Spleen (tissue), 11 donors: ENCODE measurements around the gene NLGN1. TPM values are rescaled to one million over a fixed set of nuclear protein-coding genes. Genes with fewer than 3 reads are reported as not detected.

Experiments used
- DNase-seq: peaks from one replicate; pipeline ENCODE4 v3.0.0-alpha.2; 2020
- H3K27ac ChIP-seq, 8 donors: fragments of 200-600 bp; sonication (generic) in 7 of 8; 1 replicate in 4 of 8; 2 replicates in 4 of 8; pipeline versions ENCODE4 v1.5.0 to v1.8.0; 2016 to 2021; ENCODE audit warnings: inconsistent platforms in 4 of 8, mild to moderate bottlenecking in 4 of 8, moderate library complexity in 1 of 8
- H3K27me3 ChIP-seq, 7 donors: fragments of 200-600 bp; sonication (generic) in 6 of 7; replicated peaks in 1 of 7; 1 replicate in 4 of 7; 2 replicates in 3 of 7; pipeline versions ENCODE4 v1.5.0 to v1.8.0; 2016 to 2021; ENCODE audit warnings: inconsistent platforms in 3 of 7, mild to moderate bottlenecking in 1 of 7
- H3K36me3 ChIP-seq, 6 donors: fragments of 200-600 bp; sonication (generic) in 5 of 6; 1 replicate in 4 of 6; 2 replicates in 2 of 6; pipeline versions ENCODE4 v1.5.0 to v1.8.0; 2016 to 2021; ENCODE audit warnings: inconsistent platforms in 2 of 6
- H3K4me1 ChIP-seq, 6 donors: fragments of 200-600 bp; sonication (generic) in 5 of 6; 1 replicate in 3 of 6; 2 replicates in 3 of 6; pipeline versions ENCODE4 v1.5.0 to v1.8.0; 2016 to 2021; ENCODE audit warnings: inconsistent platforms in 3 of 6
- H3K4me3 ChIP-seq, 8 donors: fragments of 200-600 bp; sonication (generic) in 7 of 8; 1 replicate in 4 of 8; 2 replicates in 4 of 8; pipeline versions ENCODE4 v1.5.0 to v1.8.0; 2016 to 2021; ENCODE audit warnings: inconsistent platforms in 4 of 8, mild to moderate bottlenecking in 4 of 8, moderate library complexity in 2 of 8
- H3K9me3 ChIP-seq, 8 donors: fragments of 200-600 bp; sonication (generic) in 7 of 8; 1 replicate in 4 of 8; 2 replicates in 4 of 8; pipeline versions ENCODE4 v1.5.0 to v1.8.0; 2016 to 2021; ENCODE audit warnings: inconsistent platforms in 4 of 8
- POLR2A ChIP-seq, 3 donors: fragments of 450-650 bp; IDR thresholded peaks; one replicate each; pipeline ENCODE4 v1.5.1; 2017; ENCODE audit warnings: antibody characterized with exemption in 3 of 3, mild to moderate bottlenecking in 1 of 3
- POLR2AphosphoS5 ChIP-seq, 3 donors: sonication (generic); formaldehyde crosslinking; IDR thresholded peaks; one replicate each; pipeline ENCODE4 v1.5.1; 2017; ENCODE audit warnings: antibody characterized with exemption in 3 of 3
- WGBS, 5 donors: extraction: QIAGEN DNeasy Blood & Tissue Kit in 3 of 5; methylation state at CpG; one replicate each; pipeline versions ENCODE4 v1.1.5 to v1.1.7; 2013 to 2018; 5-methylcytosine and 5-hydroxymethylcytosine counted together
- intact Hi-C: fragments of 100-400 bp; cut with DNase I; formaldehyde crosslinking; loops from one replicate; pipeline ENCODE4 v1.15.0; 2023; ENCODE audit warnings: low total_unique reads
- polyA plus RNA-seq, 3 donors: library from polyadenylated mRNA; stranded (reverse); fragments of 200-250 nt; gene quantifications; one replicate each; pipeline ENCODE4 v1.2.1, GENCODE V29; 2013
- total RNA-seq, 7 donors: library from RNA; depleted of rRNA in 3 of 7; stranded (reverse); fragments of >200 nt in 3 of 7; fragmentation: NEBNext Ultra II Directional in 4 of 7; extraction: Animal tissue kit (Norgen Biotek cat#: 25700) in 4 of 7; gene quantifications; one replicate each; pipeline versions ENCODE4 v1.1.0 to v1.2.1, GENCODE V29; 2016 to 2021
- TF ChIP-seq, protein P1 (sequence below), 11 experiments: fragments of 200-600 bp in 7 of 11; fragments of 450-650 bp in 4 of 11; sonication (generic) in 4 of 11; IDR thresholded peaks in 8 of 11; conservative IDR thresholded peaks in 3 of 11; 1 replicate in 7 of 11; 2 replicates in 4 of 11; pipeline versions ENCODE4 v1.4.0 to v1.8.0; 2016 to 2021; ENCODE audit warnings: antibody characterized with exemption in 11 of 11, inconsistent platforms in 4 of 11, mild to moderate bottlenecking in 1 of 11
- donor health status: healthy with polysubstance abuse.
- donor health status: DM: no; HTN: no; CAD: no; lungs with moderate emphysema.
- donor health status: DM: no; HTN: no; CAD: no.
- donor health status: Bipolar disorder and iron deficiency.
- donor health status: healthy.
- donor health status: DM: no; HTN: no; CAD: no.
- donor health status: DM: yes; HTN: yes; CAD: no.

NLGN1 gene
- total and polyA plus RNA-seq, 10 donors: 0.03 to 0.13 (median 0.03) TPM; not detected in 7

DNA sequence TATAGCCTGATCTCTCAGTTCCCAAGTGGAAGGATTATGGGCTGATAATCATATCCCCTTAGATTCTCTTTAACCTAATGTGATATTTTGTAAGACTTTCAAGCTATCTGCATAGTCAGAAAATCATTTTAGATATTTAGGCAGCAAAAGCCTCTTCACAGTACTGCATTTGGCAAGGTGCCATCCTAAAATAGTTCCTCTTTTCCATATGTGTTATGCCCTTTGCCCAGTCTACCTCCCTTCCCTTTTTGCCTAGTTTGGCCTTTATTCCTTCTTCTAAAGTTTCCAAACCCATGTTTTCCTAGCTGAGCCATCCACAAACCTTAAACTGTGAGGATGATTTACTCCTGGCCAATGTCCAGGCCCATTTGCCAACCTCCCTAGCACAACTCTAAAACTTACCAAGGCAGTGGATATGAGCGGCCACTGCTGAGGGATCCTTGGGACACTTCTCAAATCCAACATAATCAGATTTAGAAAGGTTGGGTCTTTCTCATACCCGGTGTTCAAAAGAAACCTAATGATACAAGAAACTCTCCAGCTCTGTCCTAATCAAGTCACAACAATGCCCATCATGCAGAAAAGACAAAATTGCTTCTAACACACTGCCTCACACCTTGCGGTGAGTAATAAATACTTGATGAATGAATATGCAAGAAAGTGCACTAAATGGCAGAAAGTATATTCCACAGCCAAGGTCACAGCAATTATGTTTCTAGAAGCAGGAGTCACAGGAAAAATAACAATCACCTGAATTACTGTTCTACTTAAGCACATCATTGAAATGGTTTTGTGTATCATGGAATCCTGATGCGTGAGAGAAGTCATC is 493.9 kb downstream of the NLGN1 start:
- no peak overlapping the region for H3K27ac ChIP-seq
- intact Hi-C loops: no loop called here
- H3K27me3 ChIP-seq: no peaks in the 10 kb centered on the region
- 83 to 95% (median 91%) methylated on average over 4 of the region's 4 CpGs for WGBS, 5 donors
- TF ChIP-seq POLR2AphosphoS5 (IDR thresholded peaks at IDR 0.05) (no peak), POLR2A (IDR thresholded peaks at IDR 0.05) (no peak)
- TF ChIP-seq, protein P1, sequence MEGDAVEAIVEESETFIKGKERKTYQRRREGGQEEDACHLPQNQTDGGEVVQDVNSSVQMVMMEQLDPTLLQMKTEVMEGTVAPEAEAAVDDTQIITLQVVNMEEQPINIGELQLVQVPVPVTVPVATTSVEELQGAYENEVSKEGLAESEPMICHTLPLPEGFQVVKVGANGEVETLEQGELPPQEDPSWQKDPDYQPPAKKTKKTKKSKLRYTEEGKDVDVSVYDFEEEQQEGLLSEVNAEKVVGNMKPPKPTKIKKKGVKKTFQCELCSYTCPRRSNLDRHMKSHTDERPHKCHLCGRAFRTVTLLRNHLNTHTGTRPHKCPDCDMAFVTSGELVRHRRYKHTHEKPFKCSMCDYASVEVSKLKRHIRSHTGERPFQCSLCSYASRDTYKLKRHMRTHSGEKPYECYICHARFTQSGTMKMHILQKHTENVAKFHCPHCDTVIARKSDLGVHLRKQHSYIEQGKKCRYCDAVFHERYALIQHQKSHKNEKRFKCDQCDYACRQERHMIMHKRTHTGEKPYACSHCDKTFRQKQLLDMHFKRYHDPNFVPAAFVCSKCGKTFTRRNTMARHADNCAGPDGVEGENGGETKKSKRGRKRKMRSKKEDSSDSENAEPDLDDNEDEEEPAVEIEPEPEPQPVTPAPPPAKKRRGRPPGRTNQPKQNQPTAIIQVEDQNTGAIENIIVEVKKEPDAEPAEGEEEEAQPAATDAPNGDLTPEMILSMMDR (IDR thresholded peaks at IDR 0.05 in 8 of 11, conservative IDR thresholded peaks at IDR 0.05 in 3 of 11): no peak
- no peaks in the 10 kb centered on the region for H3K9me3 ChIP-seq
- no peak overlapping the region for H3K4me3 ChIP-seq
- H3K36me3 ChIP-seq: no peaks in the 10 kb centered on the region
- no peaks in the 10 kb centered on the region for H3K4me1 ChIP-seq
- DNase-seq: no peak

DNA sequence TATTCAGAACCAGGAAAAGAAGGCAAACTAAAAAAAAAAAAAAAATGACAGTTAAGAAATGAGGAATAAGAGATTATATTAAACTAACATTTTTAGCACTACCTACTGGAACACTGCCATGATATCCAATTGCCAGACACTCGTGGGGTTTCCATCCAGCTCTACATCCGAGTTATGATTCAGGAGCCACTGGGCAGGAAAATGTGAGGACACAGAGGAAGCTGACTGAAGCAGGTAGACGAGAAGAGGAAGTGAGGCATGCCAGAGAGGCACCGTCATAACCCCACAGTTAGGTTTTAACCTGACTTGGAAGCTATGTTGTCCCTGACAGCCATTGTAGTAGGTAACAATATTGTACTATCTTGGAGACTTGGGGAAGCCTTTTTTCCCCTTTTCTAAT is 495.0 kb downstream of the NLGN1 start:
- no peak for TF ChIP-seq POLR2A (IDR thresholded peaks at IDR 0.05)
- TF ChIP-seq, protein P1 (IDR thresholded peaks at IDR 0.05 in 8 of 11, conservative IDR thresholded peaks at IDR 0.05 in 3 of 11): no peak
- TF ChIP-seq POLR2AphosphoS5 (IDR thresholded peaks at IDR 0.05): no peak
- H3K27me3 ChIP-seq: no peaks in the 10 kb centered on the region
- no peak overlapping the region for H3K27ac ChIP-seq
- no peaks in the 10 kb centered on the region for H3K36me3 ChIP-seq
- no peak overlapping the region for H3K4me3 ChIP-seq
- 34 to 56% (median 46%) methylated on average over 4 of the region's 4 CpGs for WGBS, 5 donors
- intact Hi-C loops: no loop called here
- H3K9me3 ChIP-seq: no peaks in the 10 kb centered on the region
- H3K4me1 ChIP-seq: no peaks in the 10 kb centered on the region
- no peak for DNase-seq

DNA sequence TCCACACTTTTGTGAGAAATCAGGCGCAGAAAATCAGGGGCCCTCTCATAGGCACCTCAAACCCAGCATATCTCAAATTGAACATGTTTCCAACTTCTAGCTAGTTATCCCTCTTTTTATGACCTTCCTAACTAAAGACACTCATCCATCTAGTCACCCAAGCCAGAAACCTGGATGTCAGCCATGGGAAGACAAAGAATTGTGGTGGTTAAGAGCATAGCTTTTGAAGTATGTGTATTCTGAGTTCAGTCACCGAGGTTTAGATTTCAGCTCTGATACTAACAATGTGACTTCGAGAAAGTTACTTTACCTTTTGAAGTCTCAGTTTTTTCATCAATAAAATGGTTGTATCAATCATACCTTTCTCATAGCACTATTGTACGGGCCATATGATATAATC is 495.5 kb downstream of the NLGN1 start:
- H3K9me3 ChIP-seq: no peaks in the 10 kb centered on the region
- intact Hi-C loops: no loop called here

DNA sequence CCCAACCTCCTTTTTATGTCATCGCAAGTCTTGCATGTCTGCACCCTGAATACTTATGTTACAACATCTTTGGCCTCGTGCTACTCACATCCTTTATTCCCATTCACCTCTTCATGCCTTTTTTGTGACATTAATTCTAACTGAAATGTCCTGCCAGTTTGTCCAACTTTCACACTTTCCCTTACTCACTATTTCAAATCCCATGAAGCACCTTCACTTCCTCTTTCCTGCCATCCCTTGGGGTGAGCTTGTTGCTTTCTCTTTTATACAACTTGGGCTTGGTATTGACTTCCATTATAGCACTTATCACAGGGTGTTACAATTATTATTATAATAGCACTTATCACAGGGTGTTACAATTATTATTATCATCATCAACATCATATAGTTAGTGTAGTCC is 496.3 kb downstream of the NLGN1 start:
- intact Hi-C loops: no loop called here
- DNase-seq: no peak
- no peaks in the 10 kb centered on the region for H3K9me3 ChIP-seq

More for the DNA sequence above, 495.5 kb downstream of the NLGN1 start:
- WGBS, 5 donors: 79 to 88% (median 81%) methylated on average over 4 of the region's 4 CpGs
- Histone ChIP-seq H3K36me3 (no peaks in the 10 kb centered on the region), H3K27me3 (no peaks in the 10 kb centered on the region), H3K4me3 (no peak overlapping the region), H3K4me1 (no peaks in the 10 kb centered on the region), H3K27ac (no peak overlapping the region)
- TF ChIP-seq, protein P1 (IDR thresholded peaks at IDR 0.05 in 8 of 11, conservative IDR thresholded peaks at IDR 0.05 in 3 of 11): no peak
- TF ChIP-seq POLR2AphosphoS5 (IDR thresholded peaks at IDR 0.05): no peak
- no peak for TF ChIP-seq POLR2A (IDR thresholded peaks at IDR 0.05)
- no peak for DNase-seq

More for the DNA sequence above, 496.3 kb downstream of the NLGN1 start:
- Histone ChIP-seq H3K27me3 (no peaks in the 10 kb centered on the region), H3K4me3 (no peak overlapping the region), H3K4me1 (no peaks in the 10 kb centered on the region), H3K27ac (no peak overlapping the region), H3K36me3 (no peaks in the 10 kb centered on the region)
- TF ChIP-seq, protein P1 (IDR thresholded peaks at IDR 0.05 in 8 of 11, conservative IDR thresholded peaks at IDR 0.05 in 3 of 11): no peak
- TF ChIP-seq POLR2A (IDR thresholded peaks at IDR 0.05) (no peak), POLR2AphosphoS5 (IDR thresholded peaks at IDR 0.05) (no peak)
- WGBS, 5 donors: 75 to 89% (median 84%) methylated on average over 2 of the region's 2 CpGs
